ENCODE measurements around the gene KMT2D.

DNA sequence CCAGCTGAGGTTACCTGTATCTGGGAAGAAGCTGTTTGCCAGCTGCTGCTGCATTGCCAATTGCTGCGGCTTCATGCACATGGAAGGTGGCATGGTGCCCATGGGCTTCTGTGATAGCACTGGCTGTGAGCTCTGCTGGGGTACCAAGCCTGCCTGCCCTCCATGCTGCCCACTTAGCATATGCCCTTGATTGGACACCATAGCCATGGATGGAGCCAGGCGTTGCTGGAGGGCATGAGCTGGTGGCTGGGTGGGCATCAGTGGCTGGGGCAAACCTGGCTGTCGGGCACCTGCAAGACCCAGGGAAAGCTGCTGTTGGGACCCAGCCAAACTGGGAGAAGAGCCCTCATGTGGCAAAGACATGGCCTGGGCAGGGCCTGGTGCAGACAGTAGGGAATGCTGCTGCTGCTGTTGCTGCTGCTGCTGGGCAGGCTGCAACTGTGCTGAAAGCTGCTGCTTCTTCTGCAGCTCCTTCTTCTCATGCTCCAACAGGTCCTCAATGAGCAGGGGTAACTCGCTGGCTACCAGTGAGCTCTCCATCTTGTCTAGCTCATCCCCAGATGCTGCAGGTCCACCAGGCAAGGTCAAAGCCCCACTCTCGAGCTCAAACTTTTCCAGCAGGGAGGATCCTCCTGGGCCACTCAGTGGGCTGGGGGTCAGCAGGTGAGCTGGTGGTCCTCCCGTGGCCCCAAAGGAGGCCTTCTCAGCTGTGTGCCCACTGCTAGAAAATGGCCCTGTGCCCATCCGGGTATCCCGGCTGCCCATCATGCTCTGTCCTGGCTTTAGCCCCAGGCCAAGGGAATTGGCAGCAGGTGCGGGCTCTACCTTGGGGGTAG is 23.3 kb downstream of the KMT2D start:
- no peak for TF ChIP-seq EP300 (IDR thresholded peaks at IDR 0.05)
- TF ChIP-seq, protein P1, sequence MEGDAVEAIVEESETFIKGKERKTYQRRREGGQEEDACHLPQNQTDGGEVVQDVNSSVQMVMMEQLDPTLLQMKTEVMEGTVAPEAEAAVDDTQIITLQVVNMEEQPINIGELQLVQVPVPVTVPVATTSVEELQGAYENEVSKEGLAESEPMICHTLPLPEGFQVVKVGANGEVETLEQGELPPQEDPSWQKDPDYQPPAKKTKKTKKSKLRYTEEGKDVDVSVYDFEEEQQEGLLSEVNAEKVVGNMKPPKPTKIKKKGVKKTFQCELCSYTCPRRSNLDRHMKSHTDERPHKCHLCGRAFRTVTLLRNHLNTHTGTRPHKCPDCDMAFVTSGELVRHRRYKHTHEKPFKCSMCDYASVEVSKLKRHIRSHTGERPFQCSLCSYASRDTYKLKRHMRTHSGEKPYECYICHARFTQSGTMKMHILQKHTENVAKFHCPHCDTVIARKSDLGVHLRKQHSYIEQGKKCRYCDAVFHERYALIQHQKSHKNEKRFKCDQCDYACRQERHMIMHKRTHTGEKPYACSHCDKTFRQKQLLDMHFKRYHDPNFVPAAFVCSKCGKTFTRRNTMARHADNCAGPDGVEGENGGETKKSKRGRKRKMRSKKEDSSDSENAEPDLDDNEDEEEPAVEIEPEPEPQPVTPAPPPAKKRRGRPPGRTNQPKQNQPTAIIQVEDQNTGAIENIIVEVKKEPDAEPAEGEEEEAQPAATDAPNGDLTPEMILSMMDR (IDR thresholded peaks at IDR 0.05): no peak
- no peak for TF ChIP-seq POLR2A (IDR thresholded peaks at IDR 0.05)
